ENCODE data around the gene BCORL1.

Gene BCORL1

GRCh38 chrX:130083107-130083490, 100.7 kb downstream of the BCORL1 start:
- H3K4me2 ChIP-seq: peak overlapping the region; percentile 78; the same call in 1 of the 2 replicates
- H3K27ac ChIP-seq: no peak overlapping the region

GRCh38 chrX:130083656-130084382, 101.4 kb downstream of the BCORL1 start:
- Histone ChIP-seq H3K36me3 (ENCODE audit: insufficient read depth) (no peaks in the 10 kb centered on the region), H3K79me2 (ENCODE audit: insufficient read depth, low read depth) (no peaks in the 10 kb centered on the region), H3K4me3 (IDR thresholded peaks at IDR 0.05; ENCODE audit: insufficient read depth, low read depth, low read length) (no peak overlapping the region), H3K9ac (no peak overlapping the region), H4K20me1 (ENCODE audit: insufficient read depth) (no peaks in the 10 kb centered on the region), H3K4me2 (peak overlapping the region; percentile 89), H3K4me1 (ENCODE audit: low read depth, poor library complexity, severe bottlenecking) (peaks cover 74% of the 10 kb centered on the region), H2AFZ (ENCODE audit: low read depth) (no peak overlapping the region), H3K27ac (no peak overlapping the region; the same call in 1 of the 2 replicates), H3K27me3 (ENCODE audit: insufficient read depth, low read depth) (no peaks in the 10 kb centered on the region)
- no peak for TF ChIP-seq CTCF (conservative IDR thresholded peaks at IDR 0.05; ENCODE audit: low read depth, low read length)

More at GRCh38 chrX:130083107-130083490, 100.7 kb downstream of the BCORL1 start:
- no peaks in the 10 kb centered on the region for H3K79me2 ChIP-seq (ENCODE audit: insufficient read depth, low read depth)
- peaks cover 69% of the 10 kb centered on the region for H3K4me1 ChIP-seq (ENCODE audit: low read depth, poor library complexity, severe bottlenecking)
- H3K36me3 ChIP-seq (ENCODE audit: insufficient read depth): no peaks in the 10 kb centered on the region
- no peak overlapping the region for H3K9ac ChIP-seq
- no peak overlapping the region for H2AFZ ChIP-seq (ENCODE audit: low read depth)
- no peak overlapping the region for H3K4me3 ChIP-seq (IDR thresholded peaks at IDR 0.05; ENCODE audit: insufficient read depth, low read depth, low read length)
- TF ChIP-seq CTCF (conservative IDR thresholded peaks at IDR 0.05; ENCODE audit: low read depth, low read length): no peak
- no peaks in the 10 kb centered on the region for H4K20me1 ChIP-seq (ENCODE audit: insufficient read depth)
- H3K27me3 ChIP-seq (ENCODE audit: insufficient read depth, low read depth): no peaks in the 10 kb centered on the region

- H3K4me2 ChIP-seq: peak overlapping the region; percentile 89
- no peaks in the 10 kb centered on the region for H3K36me3 ChIP-seq (ENCODE audit: insufficient read depth)
- no peak for TF ChIP-seq CTCF (conservative IDR thresholded peaks at IDR 0.05; ENCODE audit: low read depth, low read length)
- H4K20me1 ChIP-seq (ENCODE audit: insufficient read depth): no peaks in the 10 kb centered on the region
- peak overlapping the region; percentile 59 for H3K27ac ChIP-seq
- no peak overlapping the region for H3K9ac ChIP-seq
- no peaks in the 10 kb centered on the region for H3K79me2 ChIP-seq (ENCODE audit: insufficient read depth, low read depth)
- no peak overlapping the region for H3K4me3 ChIP-seq (IDR thresholded peaks at IDR 0.05; ENCODE audit: insufficient read depth, low read depth, low read length)
- H3K4me1 ChIP-seq (ENCODE audit: low read depth, poor library complexity, severe bottlenecking): peaks cover 74% of the 10 kb centered on the region
- no peaks in the 10 kb centered on the region for H3K27me3 ChIP-seq (ENCODE audit: insufficient read depth, low read depth)
- no peak overlapping the region for H2AFZ ChIP-seq (ENCODE audit: low read depth)
These were observed 102.3 kb downstream of the BCORL1 start for GRCh38 chrX:130084631-130085237.

- H3K27ac ChIP-seq: peak overlapping the region; percentile 59
- H3K4me2 ChIP-seq: peak overlapping the region; percentile 89
- no peak for TF ChIP-seq CTCF (conservative IDR thresholded peaks at IDR 0.05; ENCODE audit: low read depth, low read length)
- no peaks in the 10 kb centered on the region for H3K36me3 ChIP-seq (ENCODE audit: insufficient read depth)
- no peaks in the 10 kb centered on the region for H3K27me3 ChIP-seq (ENCODE audit: insufficient read depth, low read depth)
- H3K79me2 ChIP-seq (ENCODE audit: insufficient read depth, low read depth): no peaks in the 10 kb centered on the region
- H3K4me1 ChIP-seq (ENCODE audit: low read depth, poor library complexity, severe bottlenecking): peaks cover 79% of the 10 kb centered on the region
- H2AFZ ChIP-seq (ENCODE audit: low read depth): peak overlapping the region; percentile 30; the same call in 1 of the 2 replicates
- H3K4me3 ChIP-seq (IDR thresholded peaks at IDR 0.05; ENCODE audit: insufficient read depth, low read depth, low read length): no peak overlapping the region
- no peaks in the 10 kb centered on the region for H4K20me1 ChIP-seq (ENCODE audit: insufficient read depth)
- H3K9ac ChIP-seq: peak overlapping the region; percentile 18; the same call in 1 of the 2 replicates
These were observed 103.4 kb downstream of the BCORL1 start for GRCh38 chrX:130085551-130086446.
